ENCODE results near the gene KAZN.

Gene KAZN

GRCh38 chr1:15070145-15070748 lies 471.8 kb downstream of the KAZN start:
- no peak for DNase-seq

DNA sequence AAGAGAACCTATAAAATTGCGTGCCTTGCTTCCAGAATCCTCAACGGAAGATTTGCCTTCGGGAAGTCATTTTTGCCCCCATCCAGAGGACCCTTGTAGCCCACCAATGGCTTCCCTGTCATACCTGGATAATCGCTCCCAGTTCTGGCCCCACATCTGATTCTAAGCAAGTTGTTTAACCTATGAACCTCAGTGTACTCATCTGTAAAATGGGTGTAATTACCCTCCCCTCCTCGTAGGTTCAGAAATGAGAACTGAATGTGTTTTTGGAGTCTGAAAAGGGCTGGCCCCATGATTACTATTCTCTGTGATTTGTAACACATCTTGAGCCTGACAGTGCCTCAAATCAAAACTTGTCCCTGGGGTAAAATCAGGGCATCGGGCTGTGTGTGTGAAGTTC lies 473.5 kb downstream of the KAZN start:
- DNase-seq = no peak

DNA sequence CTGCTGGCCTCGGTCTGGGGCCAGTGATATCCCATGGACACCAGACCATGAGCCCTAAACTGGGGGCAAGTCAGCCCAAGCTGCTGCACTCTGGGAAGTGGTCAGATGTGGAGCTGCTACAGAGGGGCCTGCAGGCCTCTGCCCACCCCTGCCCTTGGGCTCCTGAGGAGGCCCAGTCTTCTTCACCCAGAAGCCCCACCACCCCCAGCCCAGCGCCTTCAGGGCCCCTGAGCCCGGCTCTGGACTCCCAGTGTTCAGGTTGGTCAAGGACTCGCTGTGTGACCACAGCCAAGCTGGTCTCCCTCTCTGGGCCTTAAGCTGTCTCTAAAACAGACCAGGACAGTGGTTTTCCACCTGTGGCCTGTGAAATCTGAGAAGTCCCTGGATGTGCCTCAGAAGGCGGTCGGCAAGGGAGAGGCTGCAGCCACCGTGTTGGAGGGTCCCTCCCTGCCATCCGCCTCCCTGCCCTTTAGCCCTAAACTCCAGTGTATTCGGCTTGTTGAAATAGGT lies 475.4 kb downstream of the KAZN start:
- no peak for DNase-seq

GRCh38 chr1:15075175-15075574 lies 476.7 kb downstream of the KAZN start:
- no peak for DNase-seq

- peak; percentile 43 to 69 (median 45) for DNase-seq
Measured at GRCh38 chr1:15075817-15076216, 477.3 kb downstream of the KAZN start.

GRCh38 chr1:15076807-15077206 lies 478.3 kb downstream of the KAZN start:
- DNase-seq = no peak

- no peak for DNase-seq
Measured at GRCh38 chr1:15077384-15077783, 478.9 kb downstream of the KAZN start.

DNA sequence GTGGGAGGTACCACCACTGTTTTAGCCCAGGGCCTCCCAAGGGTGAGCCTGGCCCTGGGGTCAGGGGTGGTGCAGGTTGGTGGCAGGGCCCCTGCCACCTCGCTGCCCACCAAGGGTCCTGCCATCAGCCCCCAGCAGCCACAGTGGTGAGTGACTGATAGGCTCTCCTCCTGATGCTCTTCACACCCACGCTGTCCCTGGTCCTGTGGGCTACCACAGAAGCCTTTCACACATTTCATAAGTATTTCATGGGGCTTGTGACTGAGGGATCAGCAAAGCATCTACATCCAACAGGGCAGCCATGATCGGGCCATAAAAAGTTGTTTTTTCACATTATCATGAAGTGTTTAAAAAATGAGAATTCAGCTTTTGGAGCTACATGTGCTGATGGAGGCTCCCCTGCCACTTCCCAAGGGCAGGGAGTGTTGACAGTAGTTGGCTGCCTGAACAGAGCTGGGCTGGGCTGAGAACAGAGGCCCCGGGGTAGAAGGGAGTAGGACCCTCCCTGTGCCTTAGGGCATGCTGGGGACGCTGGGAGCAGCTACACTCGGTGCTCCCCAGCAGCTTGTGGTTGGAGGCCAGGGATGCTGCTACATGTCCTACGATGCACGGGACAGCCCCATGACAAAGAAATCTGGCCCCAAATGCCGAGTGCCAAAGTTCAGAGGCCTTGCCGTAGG lies 482.0 kb downstream of the KAZN start:
- DNase-seq = no peak

DNA sequence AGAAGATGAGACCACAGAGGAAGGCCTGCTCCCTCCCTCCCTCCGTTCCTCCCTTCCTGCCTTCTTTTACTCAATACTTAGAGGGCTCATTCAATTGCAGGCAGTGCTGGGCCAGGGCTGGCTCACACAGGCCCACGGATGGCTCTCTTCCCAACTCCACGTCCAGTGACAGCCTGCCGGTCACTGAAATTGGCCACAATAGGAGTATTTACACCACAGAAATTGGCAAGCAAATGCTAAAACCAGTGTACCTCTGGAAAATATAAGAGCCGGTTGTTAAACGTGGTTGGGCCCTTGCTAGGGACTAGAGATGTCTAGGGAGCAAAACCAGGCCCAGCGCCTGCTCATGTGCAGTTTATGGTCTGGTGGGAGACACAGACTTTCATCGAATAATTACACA lies 482.6 kb downstream of the KAZN start:
- DNase-seq = no peak

DNA sequence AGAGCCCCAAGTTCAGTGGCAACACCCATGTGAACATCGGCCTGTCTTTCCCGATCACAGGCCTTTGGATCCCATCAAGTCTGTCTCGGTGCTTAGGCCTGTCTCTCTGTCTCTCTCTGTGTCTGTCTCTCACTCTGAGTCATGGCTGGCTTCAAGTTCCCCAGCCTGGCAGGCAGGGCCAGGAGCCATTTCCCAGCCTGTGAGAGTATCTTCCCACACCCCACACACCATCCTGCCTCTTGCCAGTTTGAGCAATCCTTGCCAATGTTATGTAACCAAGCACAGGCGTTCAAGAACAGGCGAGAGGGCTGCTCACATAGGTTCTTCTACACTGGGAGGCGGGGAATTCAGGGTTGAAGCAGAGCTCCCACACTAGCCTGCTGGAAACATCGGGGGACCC lies 485.1 kb downstream of the KAZN start:
- peak; percentile 88 to 94 (median 91) for DNase-seq

GRCh38 chr1:15088281-15088971 lies 489.9 kb downstream of the KAZN start:
- no peak for DNase-seq

- peak; percentile 28 to 68 (median 42) for DNase-seq
Measured at GRCh38 chr1:15089258-15089992, 490.9 kb downstream of the KAZN start.

GRCh38 chr1:15090373-15090772 lies 491.9 kb downstream of the KAZN start:
- DNase-seq = no peak

DNA sequence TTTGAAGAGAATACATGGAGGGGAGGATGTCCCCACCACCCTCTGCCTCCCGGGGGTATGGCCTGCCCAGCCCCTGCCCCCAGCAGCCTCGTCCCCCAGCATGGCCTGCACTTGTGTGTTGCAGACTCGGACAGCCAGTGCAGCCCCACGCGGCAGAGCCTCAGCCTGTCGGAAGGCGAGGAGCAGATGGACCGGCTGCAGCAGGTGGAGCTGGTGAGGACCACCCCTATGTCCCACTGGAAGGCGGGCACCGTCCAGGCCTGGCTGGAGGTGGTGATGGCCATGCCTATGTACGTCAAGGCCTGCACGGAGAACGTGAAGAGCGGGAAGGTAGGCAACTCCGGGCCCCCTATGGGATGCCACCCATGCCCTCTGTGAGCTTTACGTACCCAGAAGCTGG lies 495.6 kb downstream of the KAZN start:
- no peak for DNase-seq

DNA sequence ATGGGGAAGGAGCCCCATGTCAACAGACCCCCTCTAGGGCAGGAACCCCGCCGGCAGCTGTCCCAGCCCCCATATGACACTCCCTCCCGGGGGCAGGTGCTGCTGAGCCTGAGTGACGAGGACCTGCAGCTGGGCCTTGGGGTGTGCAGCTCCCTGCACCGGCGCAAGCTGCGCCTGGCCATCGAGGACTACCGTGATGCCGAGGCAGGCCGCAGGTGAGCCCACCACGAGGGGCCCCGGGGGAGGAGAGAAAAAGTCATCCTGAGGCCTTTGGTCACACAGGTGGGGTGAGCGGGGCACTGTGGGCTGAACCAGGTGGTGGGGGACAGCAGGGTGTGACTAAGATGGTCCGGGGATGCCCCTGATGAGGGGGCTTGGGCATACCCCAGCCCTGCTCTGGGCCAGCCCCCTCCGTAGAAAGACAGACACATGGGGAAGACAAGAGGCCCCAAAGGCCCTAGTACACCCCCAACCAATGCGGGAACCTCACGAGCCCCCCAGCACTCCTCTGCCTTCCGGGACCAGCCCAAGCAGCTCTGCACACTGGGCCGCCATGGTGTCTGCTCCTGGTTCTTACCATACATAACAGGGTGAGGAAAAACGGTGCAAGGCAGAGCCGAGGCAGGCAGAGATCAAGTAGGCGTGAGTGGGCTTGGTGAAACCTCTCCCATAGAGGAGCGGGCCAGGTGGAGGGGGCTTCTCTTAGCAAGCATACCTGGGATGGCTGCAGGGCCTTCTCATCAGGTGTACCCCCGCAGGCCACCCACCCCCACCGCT lies 496.4 kb downstream of the KAZN start:
- DNase-seq = no peak

DNA sequence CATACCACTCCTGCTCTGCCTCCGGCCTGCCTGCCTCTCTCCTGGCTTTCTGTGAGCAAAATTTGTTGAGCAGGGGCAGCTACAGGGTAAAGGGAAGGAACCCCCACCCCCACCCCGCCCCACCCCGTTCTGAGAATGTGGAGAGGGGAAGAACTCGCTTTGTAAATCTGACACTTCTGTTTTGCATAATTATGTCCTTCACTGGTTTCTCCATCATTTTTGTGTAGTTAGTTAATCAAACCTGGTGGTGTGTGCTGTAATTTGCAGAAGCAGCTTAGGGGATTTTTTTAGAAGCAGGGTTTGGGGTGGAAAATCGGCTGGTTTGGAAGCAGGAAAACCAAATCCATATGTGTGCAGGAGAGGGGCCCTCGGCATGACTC lies 497.0 kb downstream of the KAZN start:
- no peak for DNase-seq

DNA sequence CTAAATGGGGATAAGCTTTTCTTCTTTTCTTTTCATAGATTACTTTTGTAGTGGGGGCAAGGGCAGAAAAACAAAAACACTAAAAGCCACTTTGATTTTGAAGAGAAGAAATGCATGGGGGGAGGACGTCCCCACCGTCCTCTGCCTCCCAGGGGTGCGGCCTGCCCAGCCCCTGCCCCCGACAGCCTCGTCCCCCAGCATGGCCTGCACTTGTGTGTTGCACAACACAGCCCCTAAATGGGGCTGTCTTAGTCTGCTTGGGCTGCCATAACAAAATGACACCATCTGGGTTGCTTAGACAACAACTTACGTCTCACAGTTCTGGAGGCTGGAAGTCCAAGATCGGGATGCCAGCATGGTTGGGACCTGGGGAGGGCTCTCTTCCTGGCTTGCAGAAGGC lies 497.8 kb downstream of the KAZN start:
- DNase-seq = no peak

- DNase-seq = no peak
Measured at GRCh38 chr1:15098176-15099125, 500.0 kb downstream of the KAZN start.

GRCh38 chr1:15099441-15100120 lies 501.1 kb downstream of the KAZN start:
- no peak for DNase-seq

- DNase-seq = peak; percentile 51 to 69 (median 69)
Measured at GRCh38 chr1:15100121-15100879, 501.8 kb downstream of the KAZN start.
